Peyer's patch (tissue), 4 donors: ENCODE measurements around the gene FOXL2NB. TPM values are rescaled to one million over a fixed set of nuclear protein-coding genes. Genes with fewer than 3 reads are reported as not detected.

Source experiments
- DNase-seq, 3 donors: peaks; one replicate each; pipeline ENCODE4 v3.0.0-alpha.2; 2017 to 2019
- H3K27ac ChIP-seq, 4 donors: fragments of 200-600 bp; sonication (generic); one replicate each; pipeline ENCODE4 v1.5.1; 2016 to 2019
- H3K27me3 ChIP-seq, 2 donors: fragments of 200-600 bp; sonication (generic); one replicate each; pipeline ENCODE4 v1.5.1; 2019
- H3K36me3 ChIP-seq, 3 donors: fragments of 200-600 bp; sonication (generic); one replicate each; pipeline ENCODE4 v1.5.1; 2016 to 2019
- H3K4me1 ChIP-seq, 4 donors: fragments of 200-600 bp; sonication (generic); one replicate each; pipeline ENCODE4 v1.5.1; 2016 to 2019
- H3K4me3 ChIP-seq, 4 donors: fragments of 200-600 bp; sonication (generic); 1 replicate in 3 of 4; 2 replicates in 1 of 4; pipeline ENCODE4 v1.5.1; 2016 to 2019; ENCODE audit warnings: mild to moderate bottlenecking in 1 of 4
- H3K9me3 ChIP-seq, 4 donors: fragments of 200-600 bp; sonication (generic); one replicate each; pipeline ENCODE4 v1.5.1; 2016 to 2019; ENCODE audit warnings: mild to moderate bottlenecking in 1 of 4
- CTCF ChIP-seq, 6 experiments: fragments of 450-650 bp in 4 of 6; fragments of 200-600 bp in 2 of 6; sonication (generic) in 1 of 6; IDR thresholded peaks; one replicate each; pipeline ENCODE4 v1.5.1; 2017 to 2019; ENCODE audit warnings: antibody characterized with exemption in 6 of 6, mild to moderate bottlenecking in 3 of 6, moderate library complexity in 1 of 6
- POLR2A ChIP-seq, 2 donors: fragments of 450-650 bp; IDR thresholded peaks; one replicate each; pipeline ENCODE4 v1.5.1; 2017; ENCODE audit warnings: antibody characterized with exemption in 2 of 2, mild to moderate bottlenecking in 2 of 2, moderate library complexity in 2 of 2
- total RNA-seq, 4 donors: library from RNA; depleted of rRNA; stranded (reverse); fragments of >200 nt; gene quantifications; one replicate each; pipeline ENCODE4 v1.1.0, GENCODE V29; 2016

FOXL2NB gene
- total RNA-seq, 4 donors from 2014 or later, result not detected

GRCh38 chr3:138942861-138943623 lies 4.0 kb upstream of the FOXL2NB start:
- no peaks in the 10 kb centered on the region for H3K36me3 ChIP-seq
- H3K27ac ChIP-seq, result no peak overlapping the region
- peaks cover 0 to 4% (median 0%) of the 10 kb centered on the region in 4 donors for H3K9me3 ChIP-seq
- H3K4me3 ChIP-seq, result no peak overlapping the region
- peaks cover 5 to 74% of the 10 kb centered on the region in 2 donors for H3K27me3 ChIP-seq
- peaks cover 3 to 49% (median 22%) of the 10 kb centered on the region in 4 donors for H3K4me1 ChIP-seq
- DNase-seq, result no peak
- TF ChIP-seq CTCF (IDR thresholded peaks at IDR 0.05) (no peak), POLR2A (IDR thresholded peaks at IDR 0.05) (no peak)

- Histone ChIP-seq H3K9me3 (peaks cover 0 to 4% (median 0%) of the 10 kb centered on the region in 4 donors), H3K36me3 (no peaks in the 10 kb centered on the region), H3K4me3 (no peak overlapping the region), H3K27ac (no peak overlapping the region), H3K27me3 (peaks cover 5 to 68% of the 10 kb centered on the region in 2 donors), H3K4me1 (peaks cover 0 to 40% (median 22%) of the 10 kb centered on the region in 4 donors)
- DNase-seq, result no peak
- TF ChIP-seq POLR2A (IDR thresholded peaks at IDR 0.05), result no peak
- no peak for TF ChIP-seq CTCF (IDR thresholded peaks at IDR 0.05)
Observed at GRCh38 chr3:138943724-138944653, 3.0 kb upstream of the FOXL2NB start.

- Histone ChIP-seq H3K27ac (no peak overlapping the region), H3K27me3 (peaks cover 5 to 68% of the 10 kb centered on the region in 2 donors), H3K4me1 (peaks cover 0 to 35% (median 22%) of the 10 kb centered on the region in 4 donors), H3K36me3 (no peaks in the 10 kb centered on the region), H3K4me3 (peak overlapping the region in 2 of 4 donors; percentile 22 to 45), H3K9me3 (peaks cover 0 to 4% (median 0%) of the 10 kb centered on the region in 4 donors)
- no peak for TF ChIP-seq POLR2A (IDR thresholded peaks at IDR 0.05)
- TF ChIP-seq CTCF (IDR thresholded peaks at IDR 0.05), result no peak
- DNase-seq, result no peak
Observed at GRCh38 chr3:138944654-138944928, 2.4 kb upstream of the FOXL2NB start.

GRCh38 chr3:138944929-138945708 lies 1.9 kb upstream of the FOXL2NB start:
- peak in 1 of 3 donors; percentile 58 for DNase-seq
- peak overlapping the region in 3 of 4 donors; percentile 22 to 45 (median 35) for H3K4me3 ChIP-seq

More at GRCh38 chr3:138944929-138945708, 1.9 kb upstream of the FOXL2NB start:
- no peaks in the 10 kb centered on the region for H3K36me3 ChIP-seq
- TF ChIP-seq CTCF (IDR thresholded peaks at IDR 0.05) (no peak), POLR2A (IDR thresholded peaks at IDR 0.05) (no peak)
- peaks cover 0 to 4% (median 0%) of the 10 kb centered on the region in 4 donors for H3K9me3 ChIP-seq
- H3K4me1 ChIP-seq, result peaks cover 0 to 37% (median 24%) of the 10 kb centered on the region in 4 donors
- peaks cover 5 to 68% of the 10 kb centered on the region in 2 donors for H3K27me3 ChIP-seq
- H3K27ac ChIP-seq, result no peak overlapping the region
